NCI-H2196 treated with DMSO at 0.1 percent for 48 hours (cell line): ENCODE data around the gene FERMT1.

ENCODE experiments used
- DNase-seq: peaks from one replicate; lab custom pipeline; 2025; ENCODE audit not compliant: unreplicated experiment; lab: John Stamatoyannopoulos, UW

Gene FERMT1

GRCh38 chr20:6122873-6123648 lies at the start of gene FERMT1:
Gene FERMT1, minus strand, starts transcription at chr20:6123030. Its CDS starts 3,476 bp downstream, at chr20:6119554.
- peak; percentile 22 for DNase-seq

GRCh38 chr20:6169251-6169650 lies 46.4 kb upstream of the FERMT1 start:
- no peak for DNase-seq

- DNase-seq: no peak
Observed at GRCh38 chr20:6168204-6168603, 45.4 kb upstream of the FERMT1 start.

GRCh38 chr20:6165346-6165745 lies 42.5 kb upstream of the FERMT1 start:
- DNase-seq: no peak

GRCh38 chr20:6164421-6165341 lies 41.9 kb upstream of the FERMT1 start:
- no peak for DNase-seq

- DNase-seq: no peak
Observed at GRCh38 chr20:6160736-6161135, 37.9 kb upstream of the FERMT1 start.

- no peak for DNase-seq
Observed at GRCh38 chr20:6157345-6157744, 34.5 kb upstream of the FERMT1 start.

- DNase-seq: no peak
Observed at GRCh38 chr20:6152777-6153176, 29.9 kb upstream of the FERMT1 start.

GRCh38 chr20:6148073-6148472 lies 25.2 kb upstream of the FERMT1 start:
- DNase-seq: no peak

- DNase-seq: peak; percentile 33
Observed at GRCh38 chr20:6142348-6142993, 19.6 kb upstream of the FERMT1 start.

GRCh38 chr20:6140947-6141346 lies 18.1 kb upstream of the FERMT1 start:
- DNase-seq: no peak

- DNase-seq: no peak
Observed at GRCh38 chr20:6135347-6135746, 12.5 kb upstream of the FERMT1 start.

GRCh38 chr20:6134592-6134991 lies 11.8 kb upstream of the FERMT1 start:
- no peak for DNase-seq

GRCh38 chr20:6130045-6130444 lies 7.2 kb upstream of the FERMT1 start:
- DNase-seq: no peak

GRCh38 chr20:6127825-6128224 lies 5.0 kb upstream of the FERMT1 start:
- DNase-seq: no peak

- no peak for DNase-seq
Observed at GRCh38 chr20:6126846-6127245, 4.0 kb upstream of the FERMT1 start.

- no peak for DNase-seq
Observed at GRCh38 chr20:6123649-6124014, 802 bp upstream of the FERMT1 start.

- no peak for DNase-seq
Observed at GRCh38 chr20:6122111-6122872, 538 bp downstream of the FERMT1 start.

GRCh38 chr20:6121504-6121903 lies 1.3 kb downstream of the FERMT1 start:
- no peak for DNase-seq

GRCh38 chr20:6120491-6120988 lies 2.3 kb downstream of the FERMT1 start:
- DNase-seq: no peak

GRCh38 chr20:6116758-6117157 lies 6.1 kb downstream of the FERMT1 start:
- DNase-seq: no peak
